ENCODE results near the gene SRP72.
A peak's percentile ranks its signal among the peaks of the same experiment; 100 is the strongest.
"Not testable (repeated sequence)": the region's sequence is repeated elsewhere in the genome, so short reads cannot be mapped to it uniquely, and the experiment has no call there.

Gene SRP72

GRCh38 chr4:56465599-56466295 is 1.7 kb upstream of the SRP72 start:
- no peak for DNase-seq (ENCODE audit: low read depth in 2 of 2)

GRCh38 chr4:56466296-56466761 is 1.1 kb upstream of the SRP72 start:
- not testable (repeated sequence) for DNase-seq (ENCODE audit: low read depth in 2 of 2)

GRCh38 chr4:56466910-56467283 is 520 bp upstream of the SRP72 start:
- DNase-seq (ENCODE audit: low read depth in 2 of 2), result no peak

- DNase-seq (ENCODE audit: low read depth in 2 of 2), result no peak
Observed at GRCh38 chr4:56468097-56468422, 643 bp downstream of the SRP72 start.

- no peak for DNase-seq (ENCODE audit: low read depth in 2 of 2)
Observed at GRCh38 chr4:56469489-56470210, 2.2 kb downstream of the SRP72 start.

- DNase-seq (ENCODE audit: low read depth in 2 of 2), result no peak
Observed at GRCh38 chr4:56475917-56476316, 8.5 kb downstream of the SRP72 start.

- no peak for DNase-seq (ENCODE audit: low read depth in 2 of 2)
Observed at GRCh38 chr4:56477192-56477702, 9.8 kb downstream of the SRP72 start.

GRCh38 chr4:56480691-56481090 is 13.3 kb downstream of the SRP72 start:
- no peak for DNase-seq (ENCODE audit: low read depth in 2 of 2)

- no peak for DNase-seq (ENCODE audit: low read depth in 2 of 2)
Observed at GRCh38 chr4:56496241-56496640, 28.8 kb downstream of the SRP72 start.

GRCh38 chr4:56505269-56506130 is 38.1 kb downstream of the SRP72 start, which contains the start of gene ARL9:
Gene ARL9 (plus strand): TSS chr4:56505791. CDS start chr4:56505863, 72 bp downstream.
- DNase-seq (ENCODE audit: low read depth in 2 of 2), result peak; percentile 19 to 46

- DNase-seq (ENCODE audit: low read depth in 2 of 2), result no peak
Observed at GRCh38 chr4:56511098-56511497, 43.7 kb downstream of the SRP72 start.

- DNase-seq (ENCODE audit: low read depth in 2 of 2), result no peak
Observed at GRCh38 chr4:56512166-56512565, 44.7 kb downstream of the SRP72 start.

GRCh38 chr4:56513517-56513916 is 46.1 kb downstream of the SRP72 start:
- no peak for DNase-seq (ENCODE audit: low read depth in 2 of 2)

GRCh38 chr4:56530269-56531148 is 63.1 kb downstream of the SRP72 start:
- peak; percentile 56 to 60 for DNase-seq (ENCODE audit: low read depth in 2 of 2)

- no peak for DNase-seq (ENCODE audit: low read depth in 2 of 2)
Observed at GRCh38 chr4:56531149-56531770, 63.8 kb downstream of the SRP72 start.

- DNase-seq (ENCODE audit: low read depth in 2 of 2), result no peak
Observed at GRCh38 chr4:56531823-56532222, 64.4 kb downstream of the SRP72 start.

- DNase-seq (ENCODE audit: low read depth in 2 of 2), result no peak
Observed at GRCh38 chr4:56532239-56532638, 64.8 kb downstream of the SRP72 start.

- DNase-seq (ENCODE audit: low read depth in 2 of 2), result no peak
Observed at GRCh38 chr4:56535915-56536314, 68.5 kb downstream of the SRP72 start.

- no peak for DNase-seq (ENCODE audit: low read depth in 2 of 2)
Observed at GRCh38 chr4:56537147-56537546, 69.7 kb downstream of the SRP72 start.

GRCh38 chr4:56540826-56541225 is 73.4 kb downstream of the SRP72 start:
- no peak for DNase-seq (ENCODE audit: low read depth in 2 of 2)
